Measurements from ENCODE around the gene FPR2. TPM values are rescaled to one million over a fixed set of nuclear protein-coding genes. Genes with fewer than 3 reads are reported as not detected.

The FPR2 gene
- total RNA-seq, 1 donor from 2014 or later, result not detected

DNA sequence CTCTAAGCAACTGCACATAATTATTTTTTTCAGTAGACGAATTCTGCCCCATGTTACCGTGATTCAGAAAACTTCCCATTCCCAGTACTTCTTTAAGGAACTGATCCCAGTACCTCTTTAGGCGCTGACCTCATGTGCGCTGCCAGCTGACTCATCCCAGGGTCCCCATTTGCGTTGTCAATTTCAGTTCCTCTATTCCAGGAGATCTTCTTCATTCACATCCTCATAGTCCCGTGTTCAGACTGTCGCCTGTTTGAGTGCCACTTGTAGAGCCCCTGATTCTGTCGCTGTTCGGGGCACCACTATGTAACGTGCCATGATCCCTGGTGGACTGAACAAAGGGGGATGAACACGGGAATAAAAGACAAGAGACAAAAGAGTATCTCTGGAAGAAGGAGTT is 50.4 kb downstream of the FPR2 start:
- TF ChIP-seq, protein P1, sequence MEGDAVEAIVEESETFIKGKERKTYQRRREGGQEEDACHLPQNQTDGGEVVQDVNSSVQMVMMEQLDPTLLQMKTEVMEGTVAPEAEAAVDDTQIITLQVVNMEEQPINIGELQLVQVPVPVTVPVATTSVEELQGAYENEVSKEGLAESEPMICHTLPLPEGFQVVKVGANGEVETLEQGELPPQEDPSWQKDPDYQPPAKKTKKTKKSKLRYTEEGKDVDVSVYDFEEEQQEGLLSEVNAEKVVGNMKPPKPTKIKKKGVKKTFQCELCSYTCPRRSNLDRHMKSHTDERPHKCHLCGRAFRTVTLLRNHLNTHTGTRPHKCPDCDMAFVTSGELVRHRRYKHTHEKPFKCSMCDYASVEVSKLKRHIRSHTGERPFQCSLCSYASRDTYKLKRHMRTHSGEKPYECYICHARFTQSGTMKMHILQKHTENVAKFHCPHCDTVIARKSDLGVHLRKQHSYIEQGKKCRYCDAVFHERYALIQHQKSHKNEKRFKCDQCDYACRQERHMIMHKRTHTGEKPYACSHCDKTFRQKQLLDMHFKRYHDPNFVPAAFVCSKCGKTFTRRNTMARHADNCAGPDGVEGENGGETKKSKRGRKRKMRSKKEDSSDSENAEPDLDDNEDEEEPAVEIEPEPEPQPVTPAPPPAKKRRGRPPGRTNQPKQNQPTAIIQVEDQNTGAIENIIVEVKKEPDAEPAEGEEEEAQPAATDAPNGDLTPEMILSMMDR (IDR thresholded peaks at IDR 0.05), result no peak
- Mint-ChIP-seq H3K9me3 (ENCODE audit: low read depth) (peaks cover 29% of the 10 kb centered on the region), H3K27me3 (ENCODE audit: low read depth) (no peaks in the 10 kb centered on the region), H3K36me3 (ENCODE audit: low read depth) (no peaks in the 10 kb centered on the region), H3K4me1 (ENCODE audit: low read depth) (no peaks in the 10 kb centered on the region), H3K4me3 (ENCODE audit: unreplicated experiment) (no peak overlapping the region), H3K27ac (ENCODE audit: unreplicated experiment) (no peak overlapping the region)
- DNase-seq (ENCODE audit: low spot score), result no peak

DNA sequence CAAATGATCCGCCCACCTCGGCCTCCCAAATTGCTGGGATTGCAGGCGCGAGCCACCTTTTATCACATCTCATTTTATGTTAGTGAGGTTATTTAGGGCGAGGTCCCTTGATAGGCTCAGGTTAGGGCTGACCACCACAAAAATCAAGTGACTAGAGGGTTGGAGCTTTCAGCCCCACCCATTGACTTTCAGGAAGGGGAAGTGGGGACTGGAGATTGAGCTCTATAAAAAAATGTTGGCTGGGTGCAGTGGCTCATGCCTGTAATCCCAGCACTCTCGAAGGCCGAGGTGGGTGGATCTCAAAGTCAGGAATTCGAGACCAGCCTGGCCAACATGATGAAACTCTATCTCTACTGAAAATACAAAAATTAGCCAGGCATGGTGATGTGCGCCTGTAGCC is 54.1 kb downstream of the FPR2 start:
- no peak for DNase-seq (ENCODE audit: low spot score)
- Mint-ChIP-seq H3K36me3 (ENCODE audit: low read depth) (no peaks in the 10 kb centered on the region), H3K4me1 (ENCODE audit: low read depth) (no peaks in the 10 kb centered on the region), H3K4me3 (ENCODE audit: unreplicated experiment) (no peak overlapping the region), H3K27me3 (ENCODE audit: low read depth) (no peaks in the 10 kb centered on the region), H3K9me3 (ENCODE audit: low read depth) (peaks cover 30% of the 10 kb centered on the region), H3K27ac (ENCODE audit: unreplicated experiment) (no peak overlapping the region)
- TF ChIP-seq, protein P1 (IDR thresholded peaks at IDR 0.05), result no peak

DNA sequence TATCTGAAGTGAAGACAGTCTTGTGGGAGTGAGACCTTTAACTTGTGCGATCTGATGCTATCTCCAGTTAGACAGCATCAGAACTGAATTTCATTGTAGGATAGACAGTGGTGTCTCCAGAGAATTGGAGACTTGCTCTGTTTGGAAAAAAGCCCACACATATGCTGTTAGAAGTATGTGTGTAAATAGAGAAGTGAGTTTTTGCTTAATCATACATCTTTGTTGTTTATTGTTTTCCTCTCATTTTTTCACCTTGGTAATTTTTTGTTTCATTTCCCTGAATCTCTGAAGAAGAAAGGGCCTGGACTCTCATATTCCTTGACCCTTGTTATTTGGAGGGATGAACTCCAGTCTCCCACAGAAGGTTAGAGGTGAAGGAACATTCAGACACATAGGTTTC is 55.7 kb downstream of the FPR2 start:
- no peaks in the 10 kb centered on the region for H3K4me1 Mint-ChIP-seq (ENCODE audit: low read depth)
- no peaks in the 10 kb centered on the region for H3K36me3 Mint-ChIP-seq (ENCODE audit: low read depth)
- DNase-seq (ENCODE audit: low spot score), result no peak
- H3K9me3 Mint-ChIP-seq (ENCODE audit: low read depth), result peaks cover 35% of the 10 kb centered on the region
- no peaks in the 10 kb centered on the region for H3K27me3 Mint-ChIP-seq (ENCODE audit: low read depth)
- TF ChIP-seq, protein P1 (IDR thresholded peaks at IDR 0.05), result no peak
- H3K4me3 Mint-ChIP-seq (ENCODE audit: unreplicated experiment), result no peak overlapping the region
- no peak overlapping the region for H3K27ac Mint-ChIP-seq (ENCODE audit: unreplicated experiment)

DNA sequence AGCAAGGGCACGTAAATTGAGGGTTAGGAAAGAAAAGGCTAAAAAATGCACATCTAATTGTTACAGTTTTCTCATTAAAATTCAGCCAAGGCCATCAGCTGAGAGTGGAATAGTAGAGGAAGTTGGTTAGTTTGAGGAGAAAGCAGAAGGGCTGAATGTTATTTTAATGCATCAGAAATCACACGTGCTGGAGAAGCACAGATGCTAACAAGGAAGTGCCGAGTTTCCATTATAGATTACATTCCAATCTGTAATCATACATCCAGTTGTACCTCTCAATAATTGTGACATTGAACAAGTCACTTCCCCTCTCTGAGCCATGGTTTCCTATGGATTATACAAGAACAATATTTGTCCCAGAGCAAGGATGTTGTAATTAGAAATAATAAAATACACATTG is 59.0 kb downstream of the FPR2 start:
- H3K4me1 Mint-ChIP-seq (ENCODE audit: low read depth), result no peaks in the 10 kb centered on the region
- TF ChIP-seq, protein P1 (IDR thresholded peaks at IDR 0.05), result no peak

More for the DNA sequence above, 59.0 kb downstream of the FPR2 start:
- DNase-seq (ENCODE audit: low spot score), result no peak
- Mint-ChIP-seq H3K27me3 (ENCODE audit: low read depth) (no peaks in the 10 kb centered on the region), H3K36me3 (ENCODE audit: low read depth) (no peaks in the 10 kb centered on the region), H3K27ac (ENCODE audit: unreplicated experiment) (no peak overlapping the region), H3K4me3 (ENCODE audit: unreplicated experiment) (no peak overlapping the region), H3K9me3 (ENCODE audit: low read depth) (peaks cover 57% of the 10 kb centered on the region)

Other genes with a start within 250 kb of the FPR2 start
- gene SIGLEC6, start 229.5 kb upstream of the FPR2 start, total RNA-seq, result not detected in 3 replicates
- gene ZNF175, start 189.9 kb upstream of the FPR2 start, total RNA-seq, result 6.3 to 14.3 TPM (median 8.9 TPM) in 3 replicates
- gene SIGLEC5, start 130.8 kb upstream of the FPR2 start, total RNA-seq, result not detected in 3 replicates
- gene SIGLEC14, start 114.4 kb upstream of the FPR2 start, total RNA-seq, result not detected in 3 replicates
- 20.4 to 39.5 TPM (median 24.3 TPM) in 3 replicates for gene SPACA6, start 67.8 kb upstream of the FPR2 start, total RNA-seq
- not detected in 3 replicates for gene HAS1, start 37.2 kb upstream of the FPR2 start, total RNA-seq
- gene FPR1, start 9.3 kb upstream of the FPR2 start, total RNA-seq, result not detected in 3 replicates
- gene FPR3, start 34.0 kb downstream of the FPR2 start, total RNA-seq, result not detected in 3 replicates
- 11.2 to 17.4 TPM (median 11.2 TPM) in 3 replicates for gene ZNF577, start 126.8 kb downstream of the FPR2 start, total RNA-seq
- 10.7 to 13.7 TPM (median 11.2 TPM) in 3 replicates for gene ZNF649, start 143.8 kb downstream of the FPR2 start, total RNA-seq
- gene ZNF613, start 166.3 kb downstream of the FPR2 start, total RNA-seq, result 6.4 to 7.2 TPM (median 6.5 TPM) in 3 replicates
- 5.6 to 10.3 TPM (median 7.0 TPM) in 3 replicates for gene ZNF350, start 225.7 kb downstream of the FPR2 start, total RNA-seq
- gene ZNF615, start 247.0 kb downstream of the FPR2 start, total RNA-seq, result 8.5 to 10.8 TPM (median 9.8 TPM) in 3 replicates